Pulmonary artery endothelial cell (primary cell): ENCODE data around the gene AJM1. TPM values are rescaled to one million over a fixed set of nuclear protein-coding genes. Genes with fewer than 3 reads are reported as not detected.
"Not testable (repeated sequence)": the region's sequence is repeated elsewhere in the genome, so short reads cannot be mapped to it uniquely, and the experiment has no call there.

Source experiments
- DNase-seq: peaks from one replicate; pipeline ENCODE4 v3.0.0-alpha.2; 2011; ENCODE audit warnings: low read depth, low spot score
- total RNA-seq: library from RNA; depleted of rRNA; stranded (reverse); fragments of >200 nt; gene quantifications from 2 replicates; pipeline ENCODE4 v1.2.3, GENCODE V29; 2014

Gene AJM1
- total RNA-seq, 1 donor from 2014 or later: 0.66 TPM

DNA sequence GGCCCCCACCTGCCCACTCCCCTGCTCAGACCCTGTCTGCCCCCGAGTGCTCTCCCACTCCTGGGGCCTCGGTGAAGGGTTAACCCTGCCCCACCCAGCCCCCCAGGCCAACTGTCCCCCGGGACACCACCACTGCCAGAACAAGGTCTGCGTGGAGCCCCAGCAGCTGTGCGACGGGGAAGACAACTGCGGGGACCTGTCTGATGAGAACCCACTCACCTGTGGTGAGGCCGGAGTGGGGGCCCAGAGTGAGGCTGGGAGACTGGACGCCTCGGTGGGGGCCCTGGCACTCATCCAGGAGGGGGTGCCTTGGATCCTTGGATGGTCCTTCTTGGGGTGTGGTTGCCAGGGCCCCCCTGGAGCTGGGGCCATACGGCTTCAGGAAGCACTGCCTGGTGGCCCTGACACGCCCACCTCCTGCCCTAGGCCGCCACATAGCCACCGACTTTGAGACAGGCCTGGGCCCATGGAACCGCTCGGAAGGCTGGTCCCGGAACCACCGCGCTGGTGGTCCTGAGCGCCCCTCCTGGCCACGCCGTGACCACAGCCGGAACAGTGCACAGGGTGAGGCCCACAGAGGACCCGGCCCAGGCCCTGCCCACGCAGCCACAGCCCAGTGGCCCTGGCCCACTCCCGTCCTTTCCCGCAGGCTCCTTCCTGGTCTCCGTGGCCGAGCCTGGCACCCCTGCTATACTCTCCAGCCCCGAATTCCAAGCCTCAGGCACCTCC is 12.0 kb downstream of the AJM1 start:
- no peak for DNase-seq

DNA sequence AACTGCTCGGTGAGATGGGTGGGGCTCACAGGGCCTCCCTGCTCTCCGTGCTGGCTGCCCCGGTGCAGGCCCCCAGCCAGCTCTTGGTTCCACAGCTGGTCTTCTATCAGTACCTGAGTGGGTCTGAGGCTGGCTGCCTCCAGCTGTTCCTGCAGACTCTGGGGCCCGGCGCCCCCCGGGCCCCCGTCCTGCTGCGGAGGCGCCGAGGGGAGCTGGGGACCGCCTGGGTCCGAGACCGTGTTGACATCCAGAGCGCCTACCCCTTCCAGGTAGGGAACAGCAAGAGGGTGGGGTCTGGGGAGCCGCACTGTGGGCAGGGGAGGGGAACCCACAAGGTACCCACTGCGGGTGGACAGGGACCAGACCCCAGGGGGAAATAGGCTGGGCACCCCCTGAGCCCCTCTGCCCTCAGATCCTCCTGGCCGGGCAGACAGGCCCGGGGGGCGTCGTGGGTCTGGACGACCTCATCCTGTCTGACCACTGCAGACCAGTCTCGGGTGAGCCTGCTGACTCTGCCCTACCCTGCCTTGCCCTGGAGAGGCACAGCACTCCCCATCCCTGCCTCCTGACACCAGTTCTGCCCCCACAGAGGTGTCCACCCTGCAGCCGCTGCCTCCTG is 12.7 kb downstream of the AJM1 start:
- DNase-seq: no peak

DNA sequence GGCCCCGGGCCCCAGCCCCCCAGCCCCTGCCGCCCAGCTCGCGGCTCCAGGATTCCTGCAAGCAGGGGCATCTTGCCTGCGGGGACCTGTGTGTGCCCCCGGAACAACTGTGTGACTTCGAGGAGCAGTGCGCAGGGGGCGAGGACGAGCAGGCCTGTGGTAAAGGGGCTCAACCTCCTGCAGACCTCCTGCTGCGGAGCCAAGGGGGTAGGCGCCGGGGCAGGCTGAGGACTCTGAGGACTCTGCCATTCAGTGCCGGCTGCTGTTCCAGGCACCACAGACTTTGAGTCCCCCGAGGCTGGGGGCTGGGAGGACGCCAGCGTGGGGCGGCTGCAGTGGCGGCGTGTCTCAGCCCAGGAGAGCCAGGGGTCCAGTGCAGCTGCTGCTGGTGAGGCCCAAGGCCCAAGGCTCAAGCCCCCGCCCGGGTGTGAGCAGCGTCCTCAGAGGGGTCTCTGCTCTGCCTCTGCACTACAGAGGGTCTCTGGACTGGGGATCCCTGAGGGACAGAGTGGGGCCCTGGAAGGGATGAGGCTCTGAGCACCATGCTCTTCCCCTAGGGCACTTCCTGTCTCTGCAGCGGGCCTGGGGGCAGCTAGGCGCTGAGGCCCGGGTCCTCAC is 13.3 kb downstream of the AJM1 start:
- DNase-seq: no peak

DNA sequence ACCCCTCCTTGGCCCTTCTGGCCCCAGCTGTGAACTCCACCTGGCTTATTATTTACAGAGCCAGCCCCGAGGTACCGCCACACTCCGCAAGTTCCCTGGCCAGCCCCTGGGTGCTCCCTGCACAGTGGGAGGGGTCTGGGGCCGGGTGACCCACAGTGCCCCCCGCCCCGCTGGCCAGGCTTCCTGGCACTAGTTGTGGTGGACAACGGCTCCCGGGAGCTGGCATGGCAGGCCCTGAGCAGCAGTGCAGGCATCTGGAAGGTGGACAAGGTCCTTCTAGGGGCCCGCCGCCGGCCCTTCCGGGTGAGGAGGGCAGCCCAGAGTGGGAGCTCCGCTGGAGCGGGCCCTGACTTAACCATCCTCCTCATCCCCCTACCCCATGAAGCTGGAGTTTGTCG is 13.8 kb downstream of the AJM1 start:
- DNase-seq: no peak

DNA sequence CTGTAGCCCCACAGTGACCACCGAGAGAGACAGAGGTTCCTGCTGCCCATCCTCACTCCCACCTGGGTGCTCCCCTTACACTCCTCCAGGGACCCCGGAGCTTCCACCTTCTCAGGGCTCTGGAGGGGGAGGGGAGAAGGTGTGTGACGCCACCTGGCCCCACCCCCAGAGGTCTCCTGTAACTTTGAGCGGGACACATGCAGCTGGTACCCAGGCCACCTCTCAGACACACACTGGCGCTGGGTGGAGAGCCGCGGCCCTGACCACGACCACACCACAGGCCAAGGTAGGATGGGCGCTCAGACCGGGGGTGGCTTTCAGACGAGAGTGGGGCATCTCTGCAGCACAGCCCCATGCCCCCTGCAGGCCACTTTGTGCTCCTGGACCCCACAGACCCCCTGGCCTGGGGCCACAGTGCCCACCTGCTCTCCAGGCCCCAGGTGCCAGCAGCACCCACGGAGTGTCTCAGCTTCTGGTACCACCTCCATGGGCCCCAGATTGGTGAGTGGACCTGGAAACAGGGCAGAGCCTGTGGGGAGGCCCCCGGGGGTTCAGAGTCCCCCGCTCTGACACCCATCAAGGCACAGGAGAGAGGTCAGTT is 14.4 kb downstream of the AJM1 start:
- DNase-seq: no peak

DNA sequence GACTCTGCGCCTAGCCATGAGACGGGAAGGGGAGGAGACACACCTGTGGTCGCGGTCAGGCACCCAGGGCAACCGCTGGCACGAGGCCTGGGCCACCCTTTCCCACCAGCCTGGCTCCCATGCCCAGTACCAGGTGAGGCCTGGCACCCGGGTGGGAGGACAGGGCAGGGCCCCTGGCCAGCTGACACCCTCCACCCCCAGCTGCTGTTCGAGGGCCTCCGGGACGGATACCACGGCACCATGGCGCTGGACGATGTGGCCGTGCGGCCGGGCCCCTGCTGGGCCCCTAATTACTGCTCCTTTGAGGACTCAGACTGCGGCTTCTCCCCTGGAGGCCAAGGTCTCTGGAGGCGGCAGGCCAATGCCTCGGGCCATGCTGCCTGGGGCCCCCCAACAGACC is 14.9 kb downstream of the AJM1 start:
- DNase-seq: no peak

DNA sequence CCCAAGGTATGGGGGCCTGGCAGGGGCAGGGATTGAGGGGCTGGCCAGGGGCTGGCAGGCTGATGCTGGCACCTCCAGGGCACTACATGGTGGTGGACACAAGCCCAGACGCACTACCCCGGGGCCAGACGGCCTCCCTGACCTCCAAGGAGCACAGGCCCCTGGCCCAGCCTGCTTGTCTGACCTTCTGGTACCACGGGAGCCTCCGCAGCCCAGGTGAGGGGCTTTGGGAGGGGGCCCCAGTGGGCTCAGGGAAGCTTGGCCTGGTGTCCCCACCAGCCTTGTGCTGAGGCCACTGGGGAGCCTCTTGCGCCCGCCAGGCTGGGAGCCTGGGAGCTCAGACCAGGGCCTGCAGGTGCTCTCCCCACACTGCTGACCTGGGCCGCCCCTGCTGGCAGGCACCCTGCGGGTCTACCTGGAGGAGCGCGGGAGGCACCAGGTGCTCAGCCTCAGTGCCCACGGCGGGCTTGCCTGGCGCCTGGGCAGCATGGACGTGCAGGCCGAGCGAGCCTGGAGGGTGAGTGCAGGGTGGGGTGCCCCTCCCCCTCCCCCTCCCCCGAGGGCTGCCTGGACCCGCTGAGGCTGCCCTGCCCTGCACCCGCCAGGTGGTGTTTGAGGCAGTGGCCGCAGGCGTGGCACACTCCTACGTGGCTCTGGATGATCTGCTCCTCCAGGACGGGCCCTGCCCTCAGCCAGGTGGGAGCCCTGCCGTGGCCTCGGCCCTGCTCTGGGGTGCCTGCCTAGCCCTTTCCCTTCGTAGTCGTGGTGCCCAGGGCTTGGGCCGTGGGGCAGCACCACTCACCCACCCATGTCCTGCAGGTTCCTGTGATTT is 15.5 kb downstream of the AJM1 start:
- no peak for DNase-seq

DNA sequence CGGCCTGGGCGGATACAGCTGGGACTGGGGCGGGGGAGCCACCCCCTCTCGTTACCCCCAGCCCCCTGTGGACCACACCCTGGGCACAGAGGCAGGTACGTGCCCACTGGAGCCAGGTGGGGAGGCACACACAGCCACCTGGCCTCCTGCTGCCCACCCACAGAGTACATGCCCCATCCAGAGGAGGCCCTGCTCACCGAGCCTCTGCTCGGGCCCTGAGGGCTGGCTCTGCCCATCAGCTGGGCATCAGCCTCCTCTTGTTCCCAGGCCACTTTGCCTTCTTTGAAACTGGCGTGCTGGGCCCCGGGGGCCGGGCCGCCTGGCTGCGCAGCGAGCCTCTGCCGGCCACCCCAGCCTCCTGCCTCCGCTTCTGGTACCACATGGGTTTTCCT is 16.2 kb downstream of the AJM1 start:
- DNase-seq: no peak

DNA sequence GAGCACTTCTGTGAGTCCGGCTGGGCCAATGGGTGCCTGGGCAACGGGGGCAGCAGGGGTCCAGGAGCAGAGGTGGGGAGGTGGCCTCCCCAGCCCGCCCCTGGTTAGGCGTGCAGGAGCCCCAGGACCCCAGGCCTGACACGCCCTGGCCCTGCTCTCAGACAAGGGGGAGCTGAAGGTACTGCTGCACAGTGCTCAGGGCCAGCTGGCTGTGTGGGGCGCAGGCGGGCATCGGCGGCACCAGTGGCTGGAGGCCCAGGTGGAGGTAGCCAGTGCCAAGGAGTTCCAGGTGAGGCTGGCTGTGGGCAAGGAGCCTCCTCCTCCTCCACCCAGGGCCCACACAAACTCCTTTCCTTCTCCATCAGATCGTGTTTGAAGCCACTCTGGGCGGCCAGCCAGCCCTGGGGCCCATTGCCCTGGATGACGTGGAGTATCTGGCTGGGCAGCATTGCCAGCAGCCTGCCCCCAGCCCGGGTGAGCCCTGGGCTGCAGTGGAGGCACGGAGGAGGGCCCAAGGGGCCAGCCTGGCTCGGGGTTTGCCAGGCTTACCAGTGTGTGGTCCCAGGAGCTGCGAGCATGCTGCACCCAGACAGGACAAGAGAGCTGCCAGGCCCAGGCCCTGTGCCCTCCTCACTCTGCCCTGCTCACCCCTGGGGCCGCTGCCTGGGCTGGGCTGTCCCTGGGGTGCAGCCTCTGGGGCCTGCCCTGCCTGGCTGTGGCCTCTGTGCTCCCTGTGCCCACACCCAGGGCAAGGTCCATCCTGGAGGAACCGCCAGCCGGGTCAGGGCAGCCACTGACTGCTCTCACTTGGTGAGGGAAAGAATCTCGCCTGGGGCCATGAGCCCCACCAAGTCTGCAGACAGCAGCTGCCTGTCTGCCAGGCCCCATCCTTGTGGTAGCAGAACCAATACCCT is 16.8 kb downstream of the AJM1 start:
- DNase-seq: no peak

DNA sequence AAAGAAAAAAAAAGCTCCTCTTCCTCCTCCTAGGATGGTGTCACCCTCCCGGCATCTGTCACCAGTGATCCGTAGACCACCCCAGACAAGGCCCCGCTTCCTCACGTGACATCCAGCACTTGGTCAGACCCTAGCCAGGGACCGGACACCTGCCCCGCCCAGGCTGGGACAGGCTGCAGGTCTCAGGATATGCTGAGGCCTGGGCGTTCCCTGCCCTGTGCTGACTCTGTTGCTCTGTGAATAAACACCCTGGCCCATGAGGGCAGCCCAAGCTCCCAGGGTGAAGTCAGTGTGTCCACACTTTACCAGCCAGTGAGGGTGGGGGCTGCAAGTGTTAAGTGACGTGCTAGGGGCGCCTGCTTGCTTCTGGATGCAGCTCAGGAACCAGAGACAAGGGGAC is 18.3 kb downstream of the AJM1 start:
- no peak for DNase-seq

DNA sequence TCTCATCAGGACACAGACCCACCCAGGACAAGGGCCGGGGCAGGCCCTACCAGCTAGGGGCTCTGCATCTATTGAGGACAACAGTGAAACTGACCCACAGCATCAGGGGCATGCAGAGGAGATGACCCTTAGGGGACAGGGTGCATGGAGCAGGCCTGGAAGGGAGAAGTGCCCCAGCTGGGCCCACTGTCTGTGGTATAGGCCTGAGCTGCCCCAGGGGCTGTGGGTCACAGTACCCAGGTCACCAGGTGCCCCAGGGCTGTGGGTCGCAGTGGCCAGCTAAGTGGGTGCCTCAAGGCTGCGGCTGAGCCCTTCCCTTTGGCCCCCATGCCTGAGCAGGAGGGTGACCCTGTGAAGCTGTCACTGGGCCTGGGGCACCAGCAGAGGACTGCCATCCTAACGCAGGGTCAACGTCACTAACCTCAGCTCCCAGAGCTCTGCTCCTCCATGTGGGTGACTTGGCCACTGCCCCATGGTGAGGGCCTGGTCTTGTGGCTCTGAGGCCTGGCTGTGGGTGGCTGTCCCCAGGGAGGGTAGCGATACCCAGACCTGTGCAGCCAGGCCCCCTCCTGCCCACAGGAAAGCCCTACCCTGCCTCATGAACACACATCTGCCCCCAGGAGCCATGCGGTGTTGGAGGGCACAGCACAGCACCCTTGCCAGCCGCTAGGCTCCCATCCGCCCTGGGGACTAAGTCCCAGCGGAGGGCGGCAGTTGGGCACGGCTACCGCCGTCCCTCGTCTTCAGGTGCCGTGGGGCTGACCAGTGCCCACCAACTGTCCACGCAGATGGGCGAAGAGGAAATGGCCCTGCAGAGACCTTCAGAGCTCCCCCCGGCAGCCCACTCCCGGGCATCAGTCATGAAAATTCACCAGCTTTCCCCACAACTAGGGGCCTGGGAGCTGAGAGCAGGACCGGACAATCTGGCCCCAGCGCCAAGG is 18.9 kb downstream of the AJM1 start:
- no peak for DNase-seq

DNA sequence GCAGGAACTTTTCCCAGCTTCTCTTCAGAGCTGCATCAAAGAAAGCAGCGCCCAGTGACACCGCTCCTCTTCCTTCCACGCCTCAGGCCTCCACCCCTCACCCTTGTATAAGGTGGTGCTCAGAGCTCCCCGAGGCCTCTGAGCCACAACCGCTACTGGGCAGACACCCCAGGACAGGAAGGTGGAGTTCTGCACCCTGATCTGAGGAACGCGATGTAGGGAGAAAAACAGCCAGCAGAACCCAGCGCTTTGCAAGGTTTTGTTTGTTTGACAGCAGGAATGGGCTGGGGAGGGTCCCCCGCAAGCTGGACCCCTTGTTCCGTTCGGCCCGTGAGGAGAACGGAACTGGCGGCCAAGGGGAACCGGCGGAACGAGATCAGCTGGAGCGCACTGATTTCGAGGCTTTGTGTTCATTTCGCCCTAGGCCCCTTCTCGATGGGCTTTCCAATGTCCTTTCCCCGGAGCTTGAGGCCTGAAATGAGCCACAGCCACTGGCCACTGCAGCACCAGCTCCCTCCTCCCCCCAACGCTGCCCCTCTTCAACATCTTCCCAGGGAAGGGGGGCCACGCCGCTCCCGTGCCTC is 19.7 kb downstream of the AJM1 start:
- DNase-seq: no peak

DNA sequence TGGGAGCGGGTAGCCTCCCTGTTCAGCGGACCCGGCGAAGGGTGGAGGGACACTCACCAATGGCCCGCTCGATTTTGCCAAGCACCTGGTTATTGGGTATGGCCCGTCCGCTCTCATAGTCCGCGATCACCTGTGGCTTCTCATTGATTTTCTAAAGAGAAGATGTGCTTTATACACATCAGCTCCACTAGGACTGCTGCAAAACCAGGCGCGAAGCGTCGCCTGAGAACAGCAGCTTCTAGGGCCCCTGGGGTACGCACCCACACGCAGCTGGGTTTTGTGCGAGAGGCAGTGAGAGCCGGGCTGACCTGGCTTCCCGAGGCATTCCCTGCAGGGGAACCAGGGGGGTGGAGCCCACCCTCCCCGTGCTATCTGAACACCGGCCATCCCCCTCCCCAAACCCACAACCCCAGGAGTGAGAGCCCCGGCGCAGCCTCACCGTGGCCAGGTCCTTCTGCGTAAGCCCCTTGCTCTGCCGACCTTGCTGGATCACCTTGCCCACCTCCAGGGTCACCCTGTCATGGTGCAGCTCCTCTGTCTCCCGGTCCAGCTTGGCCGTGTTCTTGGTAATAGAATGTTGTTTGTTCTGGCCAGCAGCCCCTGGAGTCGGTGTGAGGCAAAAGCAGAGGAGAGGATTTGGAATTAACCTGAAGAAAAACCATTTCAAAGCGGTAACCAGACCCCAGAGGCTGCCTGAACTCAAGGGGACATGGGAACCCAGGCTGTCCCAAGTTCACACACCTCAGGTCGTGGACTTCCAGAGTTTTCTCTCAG is 20.8 kb downstream of the AJM1 start:
- DNase-seq: no peak

DNA sequence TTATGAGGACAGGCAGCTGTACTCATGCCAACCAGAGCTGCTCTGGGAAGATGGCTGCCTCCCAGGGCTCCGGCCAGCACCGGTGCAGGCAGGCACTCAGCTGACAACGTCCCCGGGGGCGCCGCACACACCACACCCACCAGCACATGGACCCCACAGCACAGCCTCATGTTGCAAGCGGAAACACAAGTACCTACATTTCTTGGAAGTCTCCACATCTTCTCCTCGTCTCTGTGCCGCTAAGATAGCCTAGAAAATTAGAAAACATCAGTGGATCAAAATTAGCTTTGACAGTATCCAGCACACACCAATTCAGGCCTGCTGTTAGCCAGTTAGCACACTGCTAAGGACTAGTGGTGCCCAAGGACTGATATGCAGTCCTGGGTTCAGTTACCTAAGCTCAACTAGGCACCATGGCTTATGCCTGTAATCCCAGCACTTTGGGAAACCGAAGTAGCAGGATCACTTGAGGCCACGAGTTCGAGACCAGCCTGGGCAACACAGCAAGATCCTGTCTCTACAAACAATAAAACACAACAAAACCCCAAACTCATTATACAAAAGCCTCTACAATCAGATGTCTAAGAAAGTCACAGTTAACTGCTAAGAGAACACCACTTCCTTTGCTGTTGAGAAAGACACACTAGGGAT is 21.5 kb downstream of the AJM1 start:
- no peak for DNase-seq

DNA sequence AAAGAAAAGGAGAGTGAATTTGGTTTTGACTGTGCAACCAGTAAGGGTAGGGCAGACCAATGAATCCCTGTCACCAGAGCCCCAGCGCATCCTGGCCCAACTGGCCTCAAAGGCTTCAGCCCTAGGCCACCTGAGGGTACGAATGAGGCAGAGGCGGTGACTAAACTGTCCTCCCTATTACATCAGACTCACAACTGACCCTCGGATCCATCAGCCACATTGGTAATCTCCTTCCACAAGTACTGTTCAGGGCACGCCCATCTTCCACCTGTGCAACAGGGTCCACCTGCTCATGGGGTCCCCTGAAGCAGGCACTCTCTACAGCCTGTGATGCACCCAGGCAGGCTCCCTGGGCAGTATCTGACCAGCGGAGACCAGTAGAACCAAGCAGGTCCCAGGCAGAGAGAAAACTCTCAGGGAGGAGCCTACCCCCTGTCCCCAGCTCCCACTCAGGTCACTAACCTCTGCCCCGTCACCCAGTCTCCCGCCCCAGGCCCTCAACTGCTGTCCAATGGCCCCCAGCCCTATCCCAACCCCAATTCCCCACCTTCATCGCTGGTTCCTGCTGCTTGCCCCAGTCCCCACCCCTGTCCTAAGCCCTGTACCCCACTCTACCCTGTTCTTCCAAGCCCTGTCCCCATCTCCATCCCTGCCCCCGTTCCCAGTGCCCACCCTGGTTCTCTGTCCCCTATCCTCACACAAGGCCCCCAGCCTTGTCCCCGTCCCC is 22.9 kb downstream of the AJM1 start:
- DNase-seq: no peak

DNA sequence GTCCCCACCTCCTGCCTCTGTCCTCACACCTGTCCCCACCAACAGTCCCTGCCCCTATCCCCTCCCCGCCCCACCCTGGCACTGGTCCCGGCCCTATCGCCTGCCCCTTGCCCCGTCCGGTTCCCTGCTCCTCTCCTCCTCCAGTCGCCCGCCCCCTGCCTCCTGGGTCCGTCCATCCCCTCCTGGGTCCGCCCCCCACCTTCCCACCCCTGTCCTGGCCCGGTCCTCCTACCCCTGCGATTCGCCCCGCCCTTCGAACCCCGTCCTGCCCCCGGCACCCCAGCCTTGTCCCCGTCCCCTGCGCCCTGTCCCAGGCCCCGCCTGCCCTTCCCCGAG is 23.5 kb downstream of the AJM1 start:
- DNase-seq: no peak

DNA sequence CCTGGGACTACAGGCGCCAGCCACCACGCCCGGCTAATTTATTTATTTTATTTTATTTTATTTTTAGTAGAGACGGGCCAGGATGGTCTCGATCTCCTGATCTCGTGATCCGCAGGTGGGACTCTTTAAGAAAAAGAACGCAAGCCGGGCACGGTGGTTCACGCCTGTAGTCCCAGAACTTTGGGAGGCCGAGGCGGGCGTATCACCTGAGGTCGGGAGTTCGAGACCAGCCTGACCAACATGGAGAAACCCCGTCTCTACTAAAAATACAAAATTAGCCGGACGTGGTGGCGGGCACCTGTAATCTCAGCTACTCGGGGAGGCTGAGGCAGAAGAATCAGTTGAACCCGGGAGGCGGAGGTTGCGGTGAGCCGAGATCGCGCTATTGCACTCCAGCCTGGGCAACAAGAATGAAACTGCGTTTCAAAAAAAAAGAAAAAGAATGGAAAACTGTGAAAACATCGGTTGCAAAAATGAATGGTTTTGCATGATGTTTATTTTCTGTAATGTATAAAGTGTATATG is 24.7 kb downstream of the AJM1 start:
- DNase-seq: not testable (repeated sequence)
